HL-60 (cell line): Measurements from ENCODE around the gene BAAT.

Source experiments
- DNase-seq, 2 experiments: peaks; one replicate each; pipeline ENCODE4 v3.0.0-alpha.2; 2010 to 2020; ENCODE audit warnings: low read depth in 1 of 2, low spot score in 1 of 2
- H3K27ac ChIP-seq: fragments of 250-450 bp; sonication (Bioruptor Pico); replicated peaks from 2 replicates; pipeline ENCODE4 v1.5.1; 2020; ENCODE audit warnings: mild to moderate bottlenecking, moderate library complexity
- H3K27me3 ChIP-seq: fragments of 250-450 bp; sonication (Bioruptor Pico); 2 replicates; pipeline ENCODE4 v1.5.1; 2021; ENCODE audit warnings: mild to moderate bottlenecking, moderate library complexity; ENCODE audit not compliant: insufficient read depth, poor library complexity, severe bottlenecking
- H3K4me3 ChIP-seq: replicated peaks from 2 replicates; pipeline ENCODE4 v1.5.1; 2011; ENCODE audit warnings: mild to moderate bottlenecking, control low read depth, low read length; ENCODE audit not compliant: insufficient read depth
- CTCF ChIP-seq: IDR thresholded peaks from one replicate; pipeline ENCODE4 v1.5.1; 2011; ENCODE audit warnings: low read length, control low read depth, inconsistent platforms; ENCODE audit not compliant: insufficient read depth
- GABPA ChIP-seq: IDR thresholded peaks from 2 replicates; pipeline ENCODE4 v1.6.1; 2012; ENCODE audit warnings: low read depth
- POLR2AphosphoS5 ChIP-seq: IDR thresholded peaks from 2 replicates; pipeline ENCODE4 v1.6.1; 2012; ENCODE audit warnings: low read depth
- REST ChIP-seq: IDR thresholded peaks from 2 replicates; pipeline ENCODE4 v1.6.1; 2012; ENCODE audit warnings: low read depth; ENCODE audit not compliant: insufficient replicate concordance
- SPI1 ChIP-seq: IDR thresholded peaks from 2 replicates; pipeline ENCODE4 v1.6.1; 2012; ENCODE audit warnings: low read depth, mild to moderate bottlenecking, borderline replicate concordance

Gene BAAT

GRCh38 chr9:101398068-101398929 is 13.5 kb upstream of the BAAT start, which contains the start of the genes MRPL50 and ZNF189:
MRPL50 (minus strand) TSS chr9:101398618; CDS start chr9:101398592, 26 bp downstream.
ZNF189 (plus strand) TSS chr9:101398851; CDS start chr9:101399157, 306 bp downstream.
- no peaks in the 10 kb centered on the region for H3K27me3 ChIP-seq
- peak; percentile 93 for TF ChIP-seq POLR2AphosphoS5
- TF ChIP-seq CTCF = no peak
- TF ChIP-seq REST = peak; percentile 69
- no peak for TF ChIP-seq SPI1
- peak; percentile 29; the same call in 1 of the 2 replicates for TF ChIP-seq GABPA
- H3K4me3 ChIP-seq = peak within 1 kb of the TSS; percentile 78
- peak; percentile 96 to 99 for DNase-seq
- peak within 1 kb of the TSS; percentile 85 for H3K27ac ChIP-seq

GRCh38 chr9:101397746-101398067 is 12.9 kb upstream of the BAAT start:
- TF ChIP-seq REST (no peak), SPI1 (peak; percentile 55; the same call in 1 of the 2 replicates), CTCF (no peak)
- Histone ChIP-seq H3K27me3 (no peaks in the 10 kb centered on the region), H3K4me3 (peak overlapping the region; percentile 68), H3K27ac (peak overlapping the region; percentile 83)
- DNase-seq = no peak

GRCh38 chr9:101394687-101395086 is 9.9 kb upstream of the BAAT start:
- H3K27me3 ChIP-seq = no peaks in the 10 kb centered on the region
- no peak overlapping the region for H3K27ac ChIP-seq
- no peak overlapping the region for H3K4me3 ChIP-seq
- no peak for TF ChIP-seq REST
- TF ChIP-seq SPI1 = no peak
- TF ChIP-seq CTCF = no peak
- no peak for TF ChIP-seq POLR2AphosphoS5
- TF ChIP-seq GABPA = no peak
- DNase-seq = no peak
